GM21786 (cell line): Measurements from ENCODE around the gene RASA1.
"Not testable (repeated sequence)": the region's sequence is repeated elsewhere in the genome, so short reads cannot be mapped to it uniquely, and the experiment has no call there.

Source experiments
- ATAC-seq: cut with Tn5 transposase; IDR thresholded peaks from one replicate; pipeline ENCODE4 v1.9.1; 2021; ENCODE audit not compliant: unreplicated experiment

The RASA1 gene

GRCh38 chr5:87278590-87279100 lies 11.0 kb downstream of the RASA1 start:
- ATAC-seq, result no peak

DNA sequence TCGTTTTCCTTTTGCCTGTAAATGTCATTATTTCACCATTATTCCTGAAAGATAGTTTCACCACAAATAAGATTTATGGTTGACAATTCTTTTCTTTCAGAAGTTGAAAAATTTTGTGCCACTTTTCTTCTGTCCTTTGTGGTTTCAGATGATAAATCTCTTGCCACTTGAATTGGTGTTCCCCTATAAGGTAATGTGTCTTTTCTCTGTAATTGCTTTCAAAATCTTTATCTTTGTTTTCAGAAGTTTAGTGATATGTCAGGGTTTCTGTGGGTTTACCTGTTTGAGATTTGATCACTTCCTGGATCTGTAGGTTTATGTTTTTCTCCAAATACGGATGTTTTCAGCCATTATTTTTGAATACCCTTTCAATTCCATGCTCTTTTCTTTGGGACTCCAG lies 14.6 kb downstream of the RASA1 start:
- ATAC-seq, result no peak

DNA sequence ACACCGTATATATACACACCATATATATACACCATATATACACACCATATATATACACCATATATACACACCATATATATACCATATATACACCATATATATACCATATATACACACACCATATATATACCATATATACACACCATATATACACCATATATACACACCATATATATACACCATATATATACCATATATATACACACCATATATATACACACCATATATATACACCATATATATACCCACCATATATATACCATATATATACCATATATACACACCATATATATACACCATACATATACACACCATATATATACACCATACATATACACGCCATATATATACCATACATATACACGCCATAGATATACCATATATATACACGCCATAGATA lies 19.6 kb downstream of the RASA1 start:
- not testable (repeated sequence) for ATAC-seq

DNA sequence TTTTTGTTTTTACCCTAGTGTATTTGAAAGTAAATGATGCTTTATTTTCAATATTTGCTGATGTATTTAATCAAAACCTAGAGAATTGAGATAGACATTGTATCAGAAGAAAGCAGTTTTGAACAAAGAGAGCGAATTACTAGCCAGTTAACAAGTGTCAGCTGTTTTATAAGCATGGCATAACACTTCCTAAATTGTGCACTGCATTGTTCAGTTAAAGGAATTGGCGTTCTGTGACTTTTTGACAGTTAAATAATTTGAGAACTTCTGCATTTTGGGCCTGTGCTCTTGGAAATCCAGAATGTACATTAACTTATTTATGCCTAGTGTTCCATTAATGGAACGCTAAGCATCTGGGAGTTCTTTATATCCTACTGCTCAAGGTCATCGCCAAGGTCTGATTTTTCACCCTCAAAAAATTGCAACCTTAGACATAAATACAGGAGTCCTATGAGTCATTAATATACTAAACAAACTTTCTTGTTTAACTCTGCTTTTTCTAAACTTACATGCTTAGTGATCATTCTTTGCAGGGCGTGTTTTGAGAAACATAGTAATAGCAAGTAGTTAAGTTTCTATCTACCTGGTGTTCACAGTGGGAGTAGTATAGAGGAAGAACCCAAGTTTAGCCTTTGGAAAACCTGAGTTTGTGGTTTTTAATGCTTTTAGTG lies 31.1 kb downstream of the RASA1 start:
- ATAC-seq, result no peak

GRCh38 chr5:87300176-87300575 lies 32.5 kb downstream of the RASA1 start:
- ATAC-seq, result no peak

GRCh38 chr5:87300744-87301143 lies 33.1 kb downstream of the RASA1 start:
- no peak for ATAC-seq

DNA sequence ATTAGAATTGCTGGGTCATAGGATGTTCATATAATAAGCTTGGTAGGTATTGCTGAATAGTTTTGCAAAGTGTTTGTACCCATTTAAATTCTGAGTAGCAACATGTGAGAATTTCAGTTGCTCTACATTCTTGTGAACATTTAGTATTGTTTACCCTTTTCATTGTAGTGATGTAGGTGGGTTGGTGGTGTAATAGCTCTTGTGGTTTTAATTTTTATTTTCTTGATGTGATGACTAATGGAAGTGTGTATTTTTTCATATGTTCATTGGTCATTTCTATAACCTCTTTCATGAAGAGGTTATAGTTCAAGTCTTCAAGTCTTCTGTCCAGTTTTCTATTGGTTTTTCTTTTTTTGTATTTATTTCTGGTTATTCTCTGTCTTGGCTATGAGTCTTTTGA lies 34.4 kb downstream of the RASA1 start:
- ATAC-seq, result no peak

DNA sequence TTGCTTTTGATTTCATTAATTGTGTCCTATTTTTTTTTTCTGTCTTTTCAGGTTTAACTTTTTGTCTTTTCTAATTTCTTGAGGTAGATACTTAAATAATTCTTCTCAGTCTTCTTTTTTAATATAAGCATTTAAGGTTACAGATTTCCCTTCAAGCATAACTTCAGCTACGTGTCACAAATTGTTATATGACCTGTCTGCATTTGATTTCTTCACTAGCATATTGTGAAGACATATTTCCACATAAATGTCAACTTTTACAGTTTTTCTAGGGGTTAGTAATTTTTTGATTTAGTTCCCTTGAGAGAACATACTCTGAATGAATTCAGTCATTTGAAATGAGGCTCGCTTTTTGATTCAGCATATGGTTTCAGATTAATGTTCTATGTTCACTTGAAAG lies 35.6 kb downstream of the RASA1 start:
- ATAC-seq, result no peak

GRCh38 chr5:87306090-87306489 lies 38.4 kb downstream of the RASA1 start:
- ATAC-seq, result not testable (repeated sequence)

GRCh38 chr5:87307796-87308423 lies 40.2 kb downstream of the RASA1 start:
- peak; percentile 86 for ATAC-seq

GRCh38 chr5:87311405-87312279 lies 44.0 kb downstream of the RASA1 start:
- ATAC-seq, result no peak

DNA sequence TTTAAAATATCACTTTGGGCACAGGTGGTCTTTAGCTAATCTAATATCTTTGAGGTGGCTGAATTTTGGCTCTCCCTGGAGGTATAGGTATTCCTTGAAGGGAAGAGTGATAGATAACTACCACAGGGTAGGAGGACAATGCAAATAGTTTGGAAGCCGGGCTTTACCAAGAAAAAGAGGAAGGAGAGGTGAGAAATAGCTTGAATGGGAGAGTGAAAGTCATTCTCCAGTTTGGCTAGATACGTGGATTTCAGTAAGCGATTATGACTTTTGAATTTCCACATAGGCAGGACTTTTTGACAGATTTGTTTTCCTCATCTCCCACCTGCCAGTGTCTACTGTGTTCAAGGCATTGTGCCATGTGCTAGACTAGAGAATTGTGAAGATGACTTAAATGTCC lies 45.5 kb downstream of the RASA1 start:
- no peak for ATAC-seq

- ATAC-seq, result no peak
Measured at GRCh38 chr5:87319469-87319868, 51.8 kb downstream of the RASA1 start.

DNA sequence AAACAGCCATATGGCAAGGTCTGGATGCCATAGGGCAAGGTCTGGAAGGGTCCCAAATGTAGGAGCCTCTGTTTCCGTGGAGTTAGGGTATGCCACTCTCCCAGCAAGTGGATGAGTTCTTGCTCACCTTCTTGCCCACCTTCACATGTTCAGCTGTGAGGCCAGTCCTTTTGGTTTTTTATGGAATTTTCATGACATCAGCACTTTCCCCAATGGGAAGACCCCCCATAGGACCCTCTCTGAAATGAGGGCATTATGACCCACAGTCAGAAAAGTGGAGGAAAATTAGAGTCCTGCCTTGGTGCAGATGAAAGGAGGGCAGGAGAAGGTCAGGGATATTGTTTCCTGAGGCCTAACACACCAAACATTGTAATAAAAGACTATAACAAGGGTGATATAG lies 53.9 kb downstream of the RASA1 start:
- no peak for ATAC-seq

DNA sequence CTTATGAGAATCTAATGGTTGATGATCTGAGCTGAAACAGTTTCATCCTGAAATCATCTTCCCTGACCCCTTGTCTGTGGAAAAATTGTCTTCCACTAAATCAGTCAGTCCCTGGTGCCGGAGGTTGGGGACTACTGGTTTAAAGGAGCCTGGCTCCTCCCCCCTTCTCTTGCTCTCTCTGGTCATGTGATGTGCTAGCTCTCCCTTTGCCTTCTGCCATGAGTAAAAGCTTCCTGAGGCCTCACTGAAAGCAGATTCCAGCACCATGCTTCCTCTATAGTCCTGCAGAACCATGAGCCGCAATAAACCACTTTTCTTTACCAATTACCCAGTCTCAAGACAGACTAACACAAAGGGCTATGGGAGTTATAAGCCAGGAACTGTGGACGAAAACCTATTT lies 54.7 kb downstream of the RASA1 start:
- ATAC-seq, result no peak

DNA sequence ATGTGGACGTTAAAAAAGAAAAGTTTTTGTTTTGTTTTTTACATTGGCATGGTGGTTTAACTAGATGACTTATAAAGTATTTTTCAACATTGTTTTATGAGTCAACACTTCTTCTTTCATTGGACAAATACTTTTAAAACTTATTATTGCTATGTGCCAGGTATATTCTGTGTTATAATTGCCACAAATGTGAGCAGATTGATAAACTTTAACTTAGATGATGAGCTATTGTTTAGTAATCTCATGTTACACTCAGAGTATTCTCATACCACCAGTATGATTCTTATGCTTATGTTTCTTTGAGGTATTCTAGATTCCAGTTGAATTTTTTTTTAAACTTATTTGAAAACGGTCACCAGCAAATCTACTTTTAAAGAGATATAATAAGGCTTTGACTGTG lies 60.3 kb downstream of the RASA1 start:
- ATAC-seq, result no peak

- ATAC-seq, result no peak
Measured at GRCh38 chr5:87329114-87329513, 61.4 kb downstream of the RASA1 start.

DNA sequence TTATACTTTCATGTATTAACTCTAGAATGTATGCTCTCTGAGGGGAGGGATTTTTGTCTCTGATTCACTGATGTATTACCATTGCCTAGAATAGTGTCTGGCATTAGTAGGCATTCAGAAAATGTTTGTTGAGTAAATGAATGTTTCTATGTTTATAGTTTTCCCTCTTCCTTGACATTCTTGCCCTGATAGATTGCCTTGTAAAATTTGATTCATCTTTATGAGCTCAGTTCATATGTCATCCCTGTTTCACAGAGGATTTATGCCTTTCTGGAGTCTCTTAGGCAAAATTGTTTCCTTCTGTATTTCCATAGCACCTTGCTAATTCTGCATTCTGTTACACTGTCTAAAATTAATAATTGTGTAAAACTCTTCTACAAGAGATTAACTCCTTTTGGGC lies 72.3 kb downstream of the RASA1 start:
- no peak for ATAC-seq

DNA sequence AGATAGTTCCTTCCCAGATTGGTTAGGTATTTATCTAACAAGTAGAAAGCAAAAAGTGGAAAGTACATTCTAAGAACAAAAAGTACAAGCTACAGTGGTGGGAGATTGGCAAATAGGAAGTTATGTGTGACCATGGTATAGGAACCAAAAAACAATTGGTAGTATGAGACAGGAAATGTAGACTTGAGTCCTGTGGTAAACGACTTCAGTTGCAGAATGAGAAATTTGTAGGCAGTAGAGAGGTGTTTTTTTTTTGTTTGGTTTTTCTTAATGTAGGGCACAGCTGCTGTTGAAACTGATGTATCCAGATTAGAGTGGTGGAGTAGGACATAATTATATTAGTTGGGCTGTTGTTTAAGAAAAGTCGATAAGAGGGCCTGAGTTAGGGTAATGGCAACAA lies 73.0 kb downstream of the RASA1 start:
- peak; percentile 100 for ATAC-seq

- ATAC-seq, result peak; percentile 76
Measured at GRCh38 chr5:87347272-87347671, 79.6 kb downstream of the RASA1 start.

DNA sequence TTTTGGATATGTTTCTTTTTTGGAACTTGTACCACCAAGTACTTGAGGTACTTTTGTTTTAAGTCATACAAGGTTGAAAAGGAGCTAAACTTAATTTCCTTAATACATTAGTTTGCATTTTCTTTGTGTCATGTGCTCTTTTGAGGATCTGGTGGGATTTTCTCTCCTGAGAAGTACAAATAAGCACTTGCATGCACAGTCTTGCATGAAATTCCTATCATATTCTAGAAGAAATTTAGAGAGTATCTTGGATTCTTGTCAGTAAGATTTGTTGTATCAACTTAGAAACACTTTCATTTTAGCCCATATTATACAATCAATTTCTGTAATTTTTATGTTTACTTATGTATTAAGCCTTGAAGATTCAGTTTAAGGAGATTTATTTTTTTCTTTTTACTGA lies 80.2 kb downstream of the RASA1 start:
- no peak for ATAC-seq

DNA sequence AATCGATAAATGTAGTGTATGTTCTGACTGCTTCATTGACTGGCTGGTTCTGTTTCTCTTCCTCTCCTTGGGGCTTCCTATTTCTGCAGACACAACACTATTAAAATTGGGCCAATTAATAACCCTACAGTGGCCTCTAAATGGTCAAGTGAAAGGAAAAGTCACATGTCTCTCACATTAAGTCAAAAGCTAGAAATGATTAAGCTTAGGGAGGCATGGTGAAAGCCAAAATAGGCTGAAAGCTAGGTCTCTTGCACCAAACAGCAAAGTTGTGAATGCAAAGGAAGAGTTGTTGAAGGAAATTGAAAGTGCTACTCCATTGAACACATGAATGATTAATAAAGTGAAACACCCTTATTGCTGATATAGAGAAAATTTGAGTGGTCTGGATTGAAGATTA lies 86.8 kb downstream of the RASA1 start:
- ATAC-seq, result peak; percentile 90
